Activated B cell treated with CpG ODN at 0.5 μM for 24 hours (primary cell): ENCODE results near the gene ZSCAN16. TPM values are rescaled to one million over a fixed set of nuclear protein-coding genes. Genes with fewer than 3 reads are reported as not detected.
A peak's percentile ranks its signal among the peaks of the same experiment; 100 is the strongest.

ENCODE experiments used
- ATAC-seq: fragments of 200-7000 bp; cut with Tn5 transposase; one replicate; pipeline ENCODE4 v1.10.0; 2021; ENCODE audit warnings: low read depth, mild to moderate bottlenecking, moderate library complexity
- CTCF ChIA-PET: fragments of 350-600 bp; sonication (Branson Sonifier 250); formaldehyde crosslinking; loops from one replicate; lab custom pipeline; 2021; ENCODE audit warnings: antibody characterized with exemption; lab: Charles Lee
- POLR2A ChIA-PET: fragments of 350-600 bp; sonication (Branson Sonifier 250); formaldehyde crosslinking; loops from one replicate; lab custom pipeline; 2021; ENCODE audit warnings: antibody characterized with exemption; lab: Charles Lee
- DNase-seq: peaks from one replicate; pipeline ENCODE4 v3.0.0; 2022
- H3K27ac Mint-ChIP-seq: one replicate; pipeline ENCODE4 v1.8.0; 2020; ENCODE audit warnings: mixed read lengths
- H3K27me3 Mint-ChIP-seq: one replicate; pipeline ENCODE4 v1.8.0; 2021; ENCODE audit warnings: mixed read lengths
- H3K36me3 Mint-ChIP-seq: one replicate; pipeline ENCODE4 v1.8.0; 2021; ENCODE audit warnings: low read depth, mixed read lengths
- H3K4me1 Mint-ChIP-seq: one replicate; pipeline ENCODE4 v1.8.0; 2021; ENCODE audit warnings: mixed read lengths
- H3K4me3 Mint-ChIP-seq: one replicate; pipeline ENCODE4 v1.8.0; 2020; ENCODE audit warnings: mild to moderate bottlenecking, mixed read lengths
- H3K9me3 Mint-ChIP-seq: one replicate; pipeline ENCODE4 v1.8.0; 2020; ENCODE audit warnings: mixed read lengths
- CTCF ChIP-seq: fragments of 200-600 bp; IDR thresholded peaks from one replicate; pipeline ENCODE4 v1.8.0; 2022; ENCODE audit warnings: antibody characterized with exemption, mild to moderate bottlenecking
- intact Hi-C: fragments of 100-400 bp; cut with micrococcal nuclease; formaldehyde crosslinking; loops from one replicate; pipeline ENCODE4 v1.15.1; 2024
- total RNA-seq: library from RNA; stranded (reverse); gene quantifications from 2 replicates; pipeline ENCODE4 v1.2.3, GENCODE V29; 2022

Gene ZSCAN16
- total RNA-seq, 1 donor from 2014 or later = 12.6 TPM

DNA sequence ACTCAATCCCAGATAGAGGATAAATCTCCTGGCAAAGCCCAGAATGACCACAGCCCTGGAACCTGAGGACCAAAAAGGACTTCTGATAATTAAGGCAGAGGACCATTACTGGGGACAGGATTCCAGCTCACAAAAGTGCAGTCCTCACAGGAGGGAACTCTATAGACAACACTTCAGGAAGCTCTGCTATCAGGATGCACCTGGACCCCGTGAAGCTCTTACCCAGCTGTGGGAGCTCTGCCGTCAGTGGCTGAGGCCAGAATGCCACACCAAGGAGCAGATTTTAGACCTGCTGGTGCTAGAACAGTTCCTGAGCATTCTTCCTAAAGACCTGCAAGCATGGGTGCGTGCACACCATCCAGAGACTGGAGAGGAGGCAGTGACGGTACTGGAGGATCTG lies 992 bp downstream of the ZSCAN16 start:
- Mint-ChIP-seq H3K9me3 (no peaks in the 10 kb centered on the region), H3K4me3 (peak overlapping the region; percentile 97), H3K4me1 (peaks cover 27% of the 10 kb centered on the region), H3K27ac (peak overlapping the region; percentile 95), H3K27me3 (no peaks in the 10 kb centered on the region), H3K36me3 (peaks cover 59% of the 10 kb centered on the region)
- ChIA-PET POLR2A (interaction anchor here (0.5 to 7.0 kb wide), 4 partner anchors 9 to 127 kb away, joined by 3 to 170 read pairs (median 12); partner anchors contain the start of genes ZKSCAN4 and ZKSCAN8), CTCF (interaction anchor here (1.0 to 1.1 kb wide), 2 partner anchors 224 to 231 kb away, joined by 3 to 4 read pairs; partner anchors contain the start of gene ZKSCAN3)
- ATAC-seq (no peak), DNase-seq (no peak)
- intact Hi-C loops = no loop called here
- TF ChIP-seq CTCF = no peak

DNA sequence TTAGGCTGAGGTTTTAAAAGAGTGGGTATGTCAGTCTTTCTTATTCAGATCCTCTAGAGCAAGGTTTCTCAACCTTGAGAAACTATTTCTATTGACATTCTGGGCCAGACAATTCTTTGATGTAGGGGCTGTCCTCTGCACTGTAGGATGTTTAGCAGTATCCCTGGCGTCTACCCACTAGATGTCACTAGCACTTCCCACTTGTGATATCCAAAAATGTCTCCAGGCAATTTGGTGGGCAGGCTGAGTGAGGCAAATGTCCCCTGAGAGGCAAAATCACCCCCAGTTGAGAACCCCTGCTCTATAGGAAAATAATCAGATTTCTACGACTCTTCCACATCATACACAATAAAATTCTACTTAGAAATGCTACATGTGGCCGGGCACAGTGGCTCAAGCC lies 9.6 kb downstream of the ZSCAN16 start:
- Mint-ChIP-seq H3K4me3 (peak overlapping the region; percentile 38), H3K27ac (peak overlapping the region; percentile 74), H3K4me1 (peaks cover 52% of the 10 kb centered on the region), H3K27me3 (no peaks in the 10 kb centered on the region), H3K36me3 (peaks cover 58% of the 10 kb centered on the region), H3K9me3 (no peaks in the 10 kb centered on the region)
- ATAC-seq (no peak), DNase-seq (no peak)
- TF ChIP-seq CTCF = no peak
- ChIA-PET CTCF (interaction anchor here (3.2 kb wide), 1 partner anchor 222 kb away, joined by 16 read pairs; no protein-coding TSS in a partner anchor), POLR2A (interaction anchor here (0.7 kb wide), 1 partner anchor 9 kb away, joined by 3 read pairs; no protein-coding TSS in a partner anchor)
- intact Hi-C loops = loop anchor here (1.0 to 10.0 kb wide), 3 partner anchors 222 to 1939 kb away; a partner anchor contains a TSS

GRCh38 chr6:28134716-28135115 lies 10.3 kb downstream of the ZSCAN16 start:
- ATAC-seq = no peak
- H3K4me1 Mint-ChIP-seq = peaks cover 58% of the 10 kb centered on the region
- H3K27ac Mint-ChIP-seq = no peak overlapping the region
- no peak overlapping the region for H3K4me3 Mint-ChIP-seq
- H3K9me3 Mint-ChIP-seq = no peaks in the 10 kb centered on the region
- peaks cover 51% of the 10 kb centered on the region for H3K36me3 Mint-ChIP-seq
- POLR2A ChIA-PET = interaction anchor here (0.7 kb wide), 1 partner anchor 10 kb away, joined by 3 read pairs; no protein-coding TSS in a partner anchor
- no peak for TF ChIP-seq CTCF
- CTCF ChIA-PET = interaction anchor here (3.2 kb wide), 1 partner anchor 221 kb away, joined by 16 read pairs; no protein-coding TSS in a partner anchor
- no peaks in the 10 kb centered on the region for H3K27me3 Mint-ChIP-seq
- no peak for DNase-seq
- intact Hi-C loops = loop anchor here (1.0 to 10.0 kb wide), 5 partner anchors 222 to 1940 kb away; a partner anchor contains a TSS

DNA sequence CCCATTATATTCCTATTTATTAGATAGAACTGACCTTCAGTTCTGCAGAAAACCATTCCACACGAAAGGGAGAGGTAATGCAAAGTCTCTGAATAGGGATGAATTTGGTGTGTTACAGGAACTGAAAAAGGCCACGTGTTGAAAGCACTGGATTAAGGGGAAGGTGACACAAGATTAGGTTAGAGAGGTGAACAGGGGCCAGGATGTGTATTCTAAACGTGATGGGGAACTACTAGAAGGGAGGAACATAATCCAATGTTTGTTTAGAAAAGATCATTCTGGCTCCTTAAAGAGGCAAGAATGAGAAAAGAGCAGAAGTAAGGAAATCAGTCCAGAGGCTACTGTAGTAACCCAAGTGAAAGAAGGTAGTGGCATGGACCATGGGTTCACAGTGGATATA lies 11.0 kb downstream of the ZSCAN16 start:
- peaks cover 45% of the 10 kb centered on the region for H3K36me3 Mint-ChIP-seq
- H3K27me3 Mint-ChIP-seq = no peaks in the 10 kb centered on the region
- peak overlapping the region; percentile 100 for H3K27ac Mint-ChIP-seq
- no peak for DNase-seq
- H3K4me3 Mint-ChIP-seq = peak overlapping the region; percentile 98
- intact Hi-C loops = loop anchor here (2.0 to 10.0 kb wide), 4 partner anchors 298 to 1941 kb away; a partner anchor contains a TSS
- ChIA-PET POLR2A (interaction anchor here (1.2 to 8.6 kb wide), 6 partner anchors 10 to 221 kb away, joined by 4 to 170 read pairs (median 19); partner anchors contain the start of genes ZNF165, ZSCAN16 and ZSCAN26), CTCF (interaction anchor here (0.7 kb wide), 1 partner anchor 221 kb away, joined by 3 read pairs; no protein-coding TSS in a partner anchor)
- no peaks in the 10 kb centered on the region for H3K9me3 Mint-ChIP-seq
- H3K4me1 Mint-ChIP-seq = peaks cover 65% of the 10 kb centered on the region
- no peak for TF ChIP-seq CTCF
- ATAC-seq = no peak
